GM12864 (cell line): ENCODE data around the gene HLA-DPB1.

ENCODE experiments used
- DNase-seq: peaks from one replicate; pipeline ENCODE4 v3.0.0-alpha.2; 2011; ENCODE audit warnings: low read depth
- H3K4me3 ChIP-seq: 2 replicates; pipeline ENCODE4 v1.5.1; 2011; ENCODE audit warnings: mild to moderate bottlenecking, low read depth, low read length, control low read depth
- TF ChIP-seq, protein P1 (sequence below): IDR thresholded peaks from 2 replicates; pipeline ENCODE4 v1.5.1; 2011; ENCODE audit warnings: low read depth, mild to moderate bottlenecking, moderate library complexity, low read length, control low read depth, inconsistent platforms; ENCODE audit errors: missing control alignments

HLA-DPB1 gene

GRCh38 chr6:33103776-33104175, 28.0 kb downstream of the HLA-DPB1 start:
- H3K4me3 ChIP-seq: no peak overlapping the region
- TF ChIP-seq, protein P1, sequence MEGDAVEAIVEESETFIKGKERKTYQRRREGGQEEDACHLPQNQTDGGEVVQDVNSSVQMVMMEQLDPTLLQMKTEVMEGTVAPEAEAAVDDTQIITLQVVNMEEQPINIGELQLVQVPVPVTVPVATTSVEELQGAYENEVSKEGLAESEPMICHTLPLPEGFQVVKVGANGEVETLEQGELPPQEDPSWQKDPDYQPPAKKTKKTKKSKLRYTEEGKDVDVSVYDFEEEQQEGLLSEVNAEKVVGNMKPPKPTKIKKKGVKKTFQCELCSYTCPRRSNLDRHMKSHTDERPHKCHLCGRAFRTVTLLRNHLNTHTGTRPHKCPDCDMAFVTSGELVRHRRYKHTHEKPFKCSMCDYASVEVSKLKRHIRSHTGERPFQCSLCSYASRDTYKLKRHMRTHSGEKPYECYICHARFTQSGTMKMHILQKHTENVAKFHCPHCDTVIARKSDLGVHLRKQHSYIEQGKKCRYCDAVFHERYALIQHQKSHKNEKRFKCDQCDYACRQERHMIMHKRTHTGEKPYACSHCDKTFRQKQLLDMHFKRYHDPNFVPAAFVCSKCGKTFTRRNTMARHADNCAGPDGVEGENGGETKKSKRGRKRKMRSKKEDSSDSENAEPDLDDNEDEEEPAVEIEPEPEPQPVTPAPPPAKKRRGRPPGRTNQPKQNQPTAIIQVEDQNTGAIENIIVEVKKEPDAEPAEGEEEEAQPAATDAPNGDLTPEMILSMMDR: no peak
- no peak for DNase-seq

DNA sequence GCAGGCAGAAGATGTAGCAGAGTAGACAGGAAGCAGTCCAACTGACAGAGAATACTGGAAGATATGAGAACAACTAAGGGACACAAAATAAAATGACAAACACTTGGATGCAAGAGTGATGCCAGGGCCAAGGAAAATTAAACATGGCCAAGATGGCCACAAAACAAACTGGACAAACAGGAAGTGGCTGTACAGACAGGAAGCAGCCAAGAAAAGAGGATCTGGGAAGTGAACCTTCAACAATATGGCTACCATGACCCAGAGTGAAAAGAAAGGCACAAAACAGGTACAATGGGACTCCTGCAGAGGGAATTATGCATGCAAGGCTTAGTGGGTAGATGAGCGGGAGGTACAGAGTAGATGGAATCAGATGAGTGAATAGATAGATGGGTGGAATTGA, 29.1 kb downstream of the HLA-DPB1 start:
- no peak overlapping the region for H3K4me3 ChIP-seq
- DNase-seq: no peak
- TF ChIP-seq, protein P1: no peak

DNA sequence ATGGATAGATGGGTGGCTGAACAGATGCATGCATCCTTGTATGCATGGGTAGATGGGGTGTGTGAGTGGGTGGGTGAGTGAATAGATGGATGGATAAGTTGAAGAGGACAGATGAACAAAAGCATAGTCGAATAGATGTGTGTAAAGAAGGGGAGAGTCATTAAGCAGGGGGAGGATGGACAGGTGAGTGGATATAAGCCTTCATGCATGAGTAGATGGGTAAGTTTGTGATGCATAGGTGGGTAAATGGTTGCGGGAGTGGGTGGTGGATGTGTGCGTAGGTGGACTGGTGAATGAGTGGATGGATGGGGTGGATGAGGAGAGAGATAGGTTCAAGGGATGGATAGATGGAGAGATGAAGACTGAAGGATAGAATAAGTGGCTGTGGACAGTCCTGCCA, 29.6 kb downstream of the HLA-DPB1 start:
- DNase-seq: no peak
- H3K4me3 ChIP-seq: no peak overlapping the region
- TF ChIP-seq, protein P1: no peak

DNA sequence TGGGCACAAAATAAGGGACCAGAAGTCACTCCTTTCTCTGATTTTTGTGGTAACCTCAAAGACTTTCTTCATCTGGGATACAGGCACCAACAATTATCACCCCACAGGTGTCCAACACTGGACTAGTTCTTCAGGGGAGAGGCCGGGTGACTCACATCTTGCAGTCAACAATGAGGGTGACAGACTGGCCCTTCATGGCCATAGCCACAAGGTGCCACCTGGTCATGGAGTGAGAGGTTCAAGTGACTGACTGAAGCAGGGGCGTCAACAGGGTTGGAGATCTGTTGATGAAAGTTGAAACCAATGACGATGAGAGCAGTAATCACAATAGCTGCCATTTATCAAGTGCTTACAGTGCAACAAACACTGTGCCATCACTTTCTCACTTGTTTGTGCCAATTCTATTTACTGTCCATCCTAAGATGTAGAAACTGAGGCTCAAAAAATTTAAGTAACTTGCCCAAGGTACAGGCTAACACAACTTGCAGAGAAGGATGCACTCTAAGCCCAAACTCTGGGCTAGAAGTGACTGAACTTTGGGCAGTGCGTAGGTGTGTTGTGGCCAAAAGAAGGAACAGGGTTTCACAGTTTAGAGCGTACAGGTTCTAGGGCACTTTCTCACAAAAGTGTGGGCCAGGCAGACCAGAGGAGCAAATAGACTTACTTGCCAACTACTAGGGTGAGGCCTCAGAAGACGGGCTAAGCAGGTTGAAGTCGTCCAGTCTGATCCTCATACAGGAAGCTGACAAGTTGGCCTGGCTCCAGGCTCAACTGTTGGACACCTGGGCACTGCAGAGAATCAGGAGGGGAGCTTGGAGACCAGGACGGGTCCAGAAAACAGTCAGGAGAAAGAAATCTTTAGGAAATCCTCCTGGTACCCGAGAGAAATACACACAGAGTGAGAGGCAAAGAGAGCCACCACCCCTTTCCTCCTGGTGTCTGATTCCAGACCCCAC, 30.4 kb downstream of the HLA-DPB1 start:
- H3K4me3 ChIP-seq: no peak overlapping the region
- DNase-seq: no peak
- TF ChIP-seq, protein P1: no peak

- TF ChIP-seq, protein P1: no peak
- DNase-seq: no peak
- no peak overlapping the region for H3K4me3 ChIP-seq
Measured at GRCh38 chr6:33107641-33108040, 31.9 kb downstream of the HLA-DPB1 start.

DNA sequence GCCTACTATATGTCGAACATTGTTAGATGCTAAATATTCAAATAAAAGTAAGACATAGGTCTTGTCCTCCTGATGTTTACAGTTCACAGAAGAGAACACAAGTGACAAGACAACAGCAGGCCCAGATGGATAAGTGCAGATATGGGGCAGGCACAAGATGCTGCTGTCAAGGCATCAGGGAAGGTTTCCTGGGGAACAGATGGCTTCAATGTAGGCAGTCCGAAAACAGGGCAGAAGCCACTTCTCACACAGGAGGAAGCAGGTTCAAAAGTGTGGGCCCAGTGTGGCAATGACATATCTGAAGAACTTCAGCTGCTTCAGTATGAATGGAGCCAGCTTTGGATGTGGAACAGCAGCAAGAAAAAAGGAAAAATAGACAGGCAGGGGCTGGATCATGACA, 32.5 kb downstream of the HLA-DPB1 start:
- no peak for DNase-seq
- no peak overlapping the region for H3K4me3 ChIP-seq
- TF ChIP-seq, protein P1: no peak

GRCh38 chr6:33112148-33112547, 36.4 kb downstream of the HLA-DPB1 start:
- TF ChIP-seq, protein P1: no peak
- H3K4me3 ChIP-seq: no peak overlapping the region
- DNase-seq: no peak
